Tibial artery (tissue), 4 donors: Measurements from ENCODE around the gene MAN2B1.
"Not testable (repeated sequence)": the region's sequence is repeated elsewhere in the genome, so short reads cannot be mapped to it uniquely, and the experiment has no call there.

Experiments used
- DNase-seq, 2 donors: peaks; one replicate each; pipeline ENCODE4 v3.0.0-alpha.2; 2019
- H3K27ac ChIP-seq, 2 donors: fragments of 200-600 bp; sonication (generic) in 1 of 2; 1 replicate in 1 of 2; 2 replicates in 1 of 2; pipeline ENCODE4 v1.5.1; 2018 to 2019; ENCODE audit warnings: mild to moderate bottlenecking in 1 of 2
- H3K27me3 ChIP-seq, 2 donors: fragments of 200-600 bp; sonication (generic) in 1 of 2; one replicate each; pipeline versions ENCODE4 v1.5.1 to v1.6.0; 2016 to 2019
- H3K36me3 ChIP-seq, 3 donors: fragments of 200-600 bp; sonication (generic) in 2 of 3; one replicate each; pipeline ENCODE4 v1.5.1; 2016 to 2019; ENCODE audit warnings: mild to moderate bottlenecking in 2 of 3
- H3K4me1 ChIP-seq, 4 donors: fragments of 200-600 bp; sonication (generic) in 2 of 4; 1 replicate in 3 of 4; 2 replicates in 1 of 4; pipeline ENCODE4 v1.5.1; 2016 to 2019
- H3K4me3 ChIP-seq, 2 donors: fragments of 200-600 bp; sonication (generic) in 1 of 2; 1 replicate in 1 of 2; 2 replicates in 1 of 2; pipeline ENCODE4 v1.5.1; 2018 to 2019; ENCODE audit warnings: mild to moderate bottlenecking in 2 of 2
- H3K9me3 ChIP-seq, 3 donors: fragments of 200-600 bp; sonication (generic) in 1 of 3; one replicate each; pipeline ENCODE4 v1.5.1; 2016 to 2019
- CTCF ChIP-seq, 2 experiments: fragments of 200-600 bp in 1 of 2; fragments of 450-650 bp in 1 of 2; IDR thresholded peaks; one replicate each; pipeline ENCODE4 v1.5.1; 2017 to 2019; ENCODE audit warnings: antibody characterized with exemption in 2 of 2, mild to moderate bottlenecking in 1 of 2, moderate library complexity in 1 of 2
- intact Hi-C: fragments of 100-400 bp; cut with DNase I; formaldehyde crosslinking; loops from one replicate; pipeline ENCODE4 v1.15.0; 2023; ENCODE audit warnings: low total_unique reads

Gene MAN2B1

DNA sequence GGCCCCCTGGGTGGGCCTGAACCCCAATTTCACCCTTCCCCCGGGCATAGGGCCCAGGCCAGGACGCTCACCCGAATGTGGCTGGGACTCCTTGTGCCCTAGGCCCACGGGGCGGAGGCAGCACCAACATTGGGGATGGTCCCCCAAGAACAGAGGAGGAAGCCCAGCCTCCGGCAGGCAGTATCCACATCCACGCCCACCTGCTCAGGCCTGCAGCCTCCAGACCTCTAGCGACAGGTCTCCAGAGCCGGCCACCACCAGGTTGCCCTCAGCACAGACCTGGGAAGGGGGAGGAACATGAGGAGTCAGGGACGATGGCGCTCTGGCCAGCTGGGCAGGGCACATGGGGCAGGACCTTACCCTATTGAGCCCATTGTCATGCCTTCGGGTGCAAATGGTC, 22.5 kb upstream of the MAN2B1 start:
- no peak for TF ChIP-seq CTCF (IDR thresholded peaks at IDR 0.05)
- Histone ChIP-seq H3K36me3 (peaks cover 0 to 17% (median 0%) of the 10 kb centered on the region in 3 donors), H3K9me3 (no peaks in the 10 kb centered on the region), H3K4me1 (no peaks in the 10 kb centered on the region), H3K4me3 (no peak overlapping the region), H3K27me3 (no peaks in the 10 kb centered on the region), H3K27ac (no peak overlapping the region)
- intact Hi-C loops, result no loop called here
- no peak for DNase-seq

DNA sequence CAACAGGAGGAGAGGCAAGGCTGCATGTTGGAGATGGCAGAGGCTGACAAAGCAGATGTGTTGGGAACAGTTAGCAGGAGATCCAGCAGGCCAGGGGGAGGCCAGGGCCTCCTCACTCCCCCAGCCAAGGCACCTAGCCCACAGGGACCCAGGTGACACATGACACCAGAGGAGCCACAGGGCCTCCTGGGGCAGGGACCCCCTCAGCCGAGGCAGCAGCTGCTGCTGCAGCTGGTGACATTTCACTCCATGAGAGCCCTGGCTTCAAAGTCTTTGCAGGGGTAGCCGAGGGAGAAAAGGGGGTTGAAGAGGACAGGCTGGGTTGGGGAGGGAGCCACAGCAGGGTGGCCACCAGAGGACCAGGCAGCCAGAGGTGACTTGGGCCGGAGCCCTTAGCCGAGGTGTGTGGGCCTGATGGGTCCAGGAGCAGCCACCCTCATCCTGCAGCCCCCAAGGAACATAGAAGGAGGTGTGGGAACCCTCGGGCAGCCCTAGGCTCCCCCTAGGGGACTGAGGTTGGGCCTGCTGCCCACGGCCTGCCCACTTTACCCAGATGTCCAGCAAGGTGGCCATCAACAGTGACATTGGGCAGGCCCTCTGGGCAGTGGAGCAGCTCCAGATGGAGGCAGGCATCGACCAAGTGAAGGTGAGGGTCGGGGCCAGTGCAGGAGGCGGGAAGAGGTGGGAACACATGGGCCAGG, 21.1 kb upstream of the MAN2B1 start, which contains the start of gene GNG14:
TSS of gene GNG14 (plus strand) at position 503 of the 701 bp plus-strand sequence. CDS start at position 554, 51 bp downstream.
- H3K27me3 ChIP-seq, result no peaks in the 10 kb centered on the region
- H3K27ac ChIP-seq, result no peak within 1 kb of the TSS
- no peak within 1 kb of the TSS for H3K4me3 ChIP-seq
- intact Hi-C loops, result no loop called here
- no peaks in the 10 kb centered on the region for H3K4me1 ChIP-seq
- no peak for TF ChIP-seq CTCF (IDR thresholded peaks at IDR 0.05)
- DNase-seq, result peak in 1 of 2 donors; percentile 54
- H3K9me3 ChIP-seq, result no peaks in the 10 kb centered on the region
- peaks cover 0 to 17% (median 0%) of the 10 kb centered on the region in 3 donors for H3K36me3 ChIP-seq

GRCh38 chr19:12685831-12686230, 19.3 kb upstream of the MAN2B1 start:
- TF ChIP-seq CTCF (IDR thresholded peaks at IDR 0.05), result no peak
- Histone ChIP-seq H3K4me3 (no peak overlapping the region), H3K27ac (no peak overlapping the region), H3K36me3 (peaks cover 0 to 17% (median 0%) of the 10 kb centered on the region in 3 donors), H3K9me3 (no peaks in the 10 kb centered on the region), H3K27me3 (no peaks in the 10 kb centered on the region), H3K4me1 (peaks cover 0 to 5% (median under 1%) of the 10 kb centered on the region in 4 donors)
- DNase-seq, result no peak
- intact Hi-C loops, result no loop called here

DNA sequence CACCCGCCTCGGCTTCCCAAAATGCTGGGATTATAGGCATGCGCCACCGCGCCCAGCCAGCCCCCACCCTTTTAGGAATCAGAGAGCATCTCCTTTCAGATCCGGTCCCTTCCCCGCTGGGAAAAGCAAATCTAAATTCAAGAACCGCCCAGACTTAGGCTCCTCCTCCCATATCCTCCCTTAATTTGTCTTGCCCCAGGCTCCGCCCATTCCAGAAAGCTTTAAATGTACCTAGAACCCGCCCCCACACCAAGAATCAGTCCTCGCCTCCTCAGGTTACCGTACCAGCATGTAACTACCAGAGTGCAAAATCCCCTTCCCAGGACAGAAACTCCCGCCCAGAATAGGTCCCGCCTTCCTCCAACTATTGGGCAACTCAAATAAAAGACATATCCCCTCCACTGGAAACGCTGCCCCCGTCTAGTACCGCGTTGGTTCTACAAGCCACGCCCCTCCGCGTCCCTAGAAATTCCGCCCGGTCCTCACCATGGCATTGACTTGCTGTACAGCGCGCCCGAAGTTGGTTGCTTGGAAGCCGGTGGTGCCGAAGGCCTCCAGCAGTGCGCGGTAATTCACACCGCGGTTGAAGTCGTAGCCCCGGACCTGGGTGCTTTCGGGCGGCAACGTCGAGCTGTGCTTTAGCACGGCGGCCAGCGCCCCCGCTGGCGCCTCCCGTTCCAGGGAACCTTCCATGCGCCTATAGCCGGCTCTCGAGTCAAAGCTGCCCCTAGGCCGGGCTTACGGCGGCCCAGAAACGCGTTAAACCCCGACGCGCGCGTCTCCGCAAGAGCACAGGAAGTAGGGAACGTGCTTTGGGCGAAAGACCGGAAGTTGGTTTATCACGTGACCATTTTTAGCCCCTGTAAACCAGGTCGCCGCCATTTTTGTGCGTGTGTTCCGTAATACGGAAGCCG, 14.8 kb upstream of the MAN2B1 start, which contains the start of gene DHPS:
TSS of gene DHPS (minus strand) at position 807 of the 914 bp plus-strand sequence. CDS start at position 693, 114 bp downstream.
- no peak for TF ChIP-seq CTCF (IDR thresholded peaks at IDR 0.05)

DNA sequence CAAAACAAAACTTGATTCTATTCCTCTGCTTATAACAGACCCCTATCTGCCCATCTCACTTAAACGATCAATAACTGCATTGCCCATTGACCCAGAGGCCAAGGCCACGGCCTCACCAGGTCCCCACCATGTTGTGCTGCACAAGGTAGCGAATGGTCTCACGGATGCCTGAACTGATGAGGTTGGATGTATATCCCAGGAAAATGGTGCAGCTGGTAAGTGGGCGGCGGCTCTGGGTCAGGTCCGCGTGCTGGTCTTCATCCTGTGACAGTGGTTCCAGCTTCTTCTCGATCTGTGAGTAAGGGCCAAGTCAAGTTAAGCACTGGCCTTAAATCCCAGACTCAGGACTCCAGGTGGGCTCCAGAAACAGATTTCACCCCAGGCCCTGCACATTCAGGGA, 13.5 kb upstream of the MAN2B1 start:
- H3K4me1 ChIP-seq, result peaks cover 0 to 27% (median 6%) of the 10 kb centered on the region in 4 donors
- no peak overlapping the region for H3K4me3 ChIP-seq
- H3K9me3 ChIP-seq, result no peaks in the 10 kb centered on the region
- no peak for TF ChIP-seq CTCF (IDR thresholded peaks at IDR 0.05)
- H3K27me3 ChIP-seq, result no peaks in the 10 kb centered on the region
- H3K27ac ChIP-seq, result no peak overlapping the region
- intact Hi-C loops, result loop anchor here (2.0 kb wide), 1 partner anchor 55 kb away; the partner anchor contains the start of gene TRIR
- peaks cover 40 to 52% (median 44%) of the 10 kb centered on the region in 3 donors for H3K36me3 ChIP-seq
- no peak for DNase-seq

More for the DNA sequence above, 14.8 kb upstream of the MAN2B1 start, which contains the start of gene DHPS:
- Histone ChIP-seq H3K4me3 (peak within 1 kb of the TSS; percentile 81 to 85), H3K27ac (peak within 1 kb of the TSS; percentile 92 to 94), H3K27me3 (no peaks in the 10 kb centered on the region), H3K36me3 (peaks cover 31 to 39% (median 32%) of the 10 kb centered on the region in 3 donors), H3K9me3 (no peaks in the 10 kb centered on the region), H3K4me1 (peaks cover 0 to 25% (median 6%) of the 10 kb centered on the region in 4 donors)
- DNase-seq, result peak; percentile 94 to 96
- intact Hi-C loops, result loop anchor here (2.0 kb wide), 1 partner anchor 53 kb away; the partner anchor contains the start of gene TRIR

DNA sequence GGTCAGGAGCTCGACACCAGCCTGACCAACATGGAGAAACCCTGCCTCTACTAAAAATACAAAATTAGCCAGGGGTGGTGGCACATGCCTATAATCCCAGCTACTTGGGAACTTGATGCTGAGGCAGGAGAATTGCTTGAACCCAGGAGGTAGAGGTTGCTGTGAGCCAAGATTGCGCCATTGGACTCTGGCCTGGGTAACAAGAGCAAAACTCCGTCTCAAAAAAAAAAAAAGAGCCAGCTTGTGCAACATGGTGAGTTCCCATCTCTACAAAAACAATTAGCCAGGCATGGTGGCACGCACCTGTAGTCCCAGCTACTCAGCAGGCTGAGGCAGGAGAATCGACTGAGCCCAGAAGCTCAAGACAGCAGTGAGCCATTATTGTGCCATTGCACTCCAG, 11.5 kb upstream of the MAN2B1 start:
- not testable (repeated sequence) for H3K27ac ChIP-seq, H3K27me3 ChIP-seq, DNase-seq, H3K9me3 ChIP-seq, H3K4me3 ChIP-seq
- peaks cover 58 to 72% (median 58%) of the 10 kb centered on the region in 3 donors for H3K36me3 ChIP-seq
- peaks cover 0 to 27% (median 6%) of the 10 kb centered on the region in 4 donors for H3K4me1 ChIP-seq
- intact Hi-C loops, result loop anchor here (10.0 kb wide), 1 partner anchor 113 kb away; no protein-coding TSS in a partner anchor
